Measurements from ENCODE around the gene PTPN23.

Gene PTPN23

DNA sequence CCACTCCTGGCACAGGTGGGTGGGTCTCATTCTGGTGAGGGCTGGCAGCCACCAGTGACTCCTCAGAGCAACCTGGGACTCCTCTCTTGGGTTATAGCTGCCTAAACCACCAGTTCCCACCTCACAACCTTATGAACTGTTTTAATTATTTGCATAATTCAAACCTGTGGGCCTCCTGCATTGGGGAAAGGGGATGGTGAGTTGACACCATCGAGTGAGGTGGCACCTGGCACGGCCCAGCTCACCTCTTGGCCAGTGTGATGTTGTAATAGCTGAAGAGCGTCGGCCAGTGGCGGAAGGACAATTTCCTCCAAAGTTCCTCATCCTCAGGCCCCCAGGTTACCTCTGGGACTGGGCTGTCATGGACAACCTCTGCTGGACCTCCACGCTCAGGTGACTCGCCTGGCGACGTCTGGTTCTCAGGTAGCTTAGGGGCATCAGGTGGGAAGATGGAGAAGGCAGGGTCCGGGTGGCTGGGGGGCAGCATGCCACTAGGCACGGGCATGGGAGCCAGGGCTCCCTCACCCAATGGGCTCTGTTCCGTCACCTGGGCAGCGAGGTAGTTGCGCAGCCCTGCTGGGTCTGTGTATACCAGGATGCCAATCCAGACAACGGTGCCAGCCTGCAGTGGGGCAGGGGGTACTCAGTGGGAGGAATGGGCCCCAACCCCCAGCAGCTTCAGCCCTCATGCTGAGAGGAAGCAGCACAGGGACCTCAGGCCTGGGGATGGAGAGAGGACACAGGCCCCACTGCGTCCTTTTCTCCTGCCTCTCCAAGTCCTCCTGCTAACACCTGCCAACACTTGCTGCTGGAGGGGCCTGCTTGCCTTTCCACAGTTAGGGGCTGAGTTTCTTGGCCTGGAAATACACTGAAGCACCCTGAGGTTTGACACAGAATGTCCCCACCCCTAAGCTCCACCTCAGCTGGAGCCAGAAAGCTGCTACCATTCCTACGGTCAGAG, 38.5 kb downstream of the PTPN23 start:
- in situ Hi-C loops (cut with HindIII; ENCODE audit: low sequenced_read_pairs): no loop called here

DNA sequence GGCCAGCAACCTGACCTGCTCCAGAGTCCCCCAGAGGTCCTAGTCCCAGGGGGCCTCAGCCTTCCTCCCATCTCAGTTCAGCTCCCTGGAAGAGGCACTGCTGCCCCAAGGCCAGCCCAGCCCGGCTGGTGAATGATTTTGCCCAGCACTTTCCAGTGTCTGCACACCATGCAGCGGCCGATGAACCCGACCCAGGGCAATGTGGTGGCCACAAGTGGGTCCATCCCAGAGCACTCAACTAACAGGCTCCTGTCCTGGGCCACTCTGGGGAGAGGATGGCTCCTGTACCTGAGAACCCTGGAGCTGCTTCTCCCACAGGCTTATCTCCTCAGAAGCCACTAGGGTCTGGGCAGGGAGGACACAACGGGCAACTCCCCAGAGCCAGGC, 39.2 kb downstream of the PTPN23 start:
- in situ Hi-C loops (cut with HindIII; ENCODE audit: low sequenced_read_pairs): no loop called here

DNA sequence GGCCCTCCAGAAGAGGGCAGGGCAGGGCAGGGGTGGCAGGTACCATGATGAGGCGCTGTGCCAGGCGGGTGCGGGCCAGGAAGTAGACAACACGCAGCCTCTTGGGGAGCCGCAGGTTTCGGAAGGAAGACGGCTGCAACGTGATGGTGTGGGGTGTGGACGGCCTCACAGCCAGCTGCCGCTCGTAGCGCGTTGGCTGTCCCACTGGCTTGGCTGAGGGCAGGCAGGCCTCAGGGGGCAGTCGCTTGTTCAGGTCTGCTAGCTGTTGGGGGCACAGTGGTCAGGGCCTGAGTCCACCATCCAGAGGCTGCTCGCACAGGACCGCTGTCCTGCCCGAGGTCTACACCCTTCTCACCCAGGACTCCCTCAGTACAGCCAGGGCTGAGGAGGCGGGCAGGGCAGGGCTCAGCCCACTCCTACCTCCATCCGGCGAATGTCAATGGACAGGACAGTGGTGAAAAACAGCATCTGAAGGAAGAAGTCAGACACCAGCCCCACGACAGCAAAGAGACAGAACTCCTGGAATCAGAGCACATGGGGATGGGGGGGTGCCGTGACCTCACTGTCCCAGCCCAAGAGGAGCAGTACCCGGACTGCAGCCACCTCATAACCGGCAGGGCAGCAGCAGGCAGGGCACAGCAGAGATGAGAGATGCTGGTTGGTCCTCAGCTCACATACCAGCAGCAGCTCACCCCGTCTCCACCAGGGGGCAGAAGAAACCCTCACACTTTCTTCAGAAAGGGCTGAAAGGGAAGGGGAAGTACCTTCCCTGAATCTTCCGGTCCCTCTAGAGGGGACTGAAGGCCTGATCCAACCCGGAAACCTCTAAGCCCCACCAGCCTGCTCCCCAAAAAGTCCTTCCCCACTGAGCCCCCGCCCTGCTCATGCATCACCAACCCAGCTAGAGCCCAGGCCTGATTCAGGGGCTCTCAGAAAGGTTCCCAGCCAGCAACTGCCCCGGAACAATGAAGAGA, 40.0 kb downstream of the PTPN23 start:
- in situ Hi-C loops (cut with HindIII; ENCODE audit: low sequenced_read_pairs): no loop called here

DNA sequence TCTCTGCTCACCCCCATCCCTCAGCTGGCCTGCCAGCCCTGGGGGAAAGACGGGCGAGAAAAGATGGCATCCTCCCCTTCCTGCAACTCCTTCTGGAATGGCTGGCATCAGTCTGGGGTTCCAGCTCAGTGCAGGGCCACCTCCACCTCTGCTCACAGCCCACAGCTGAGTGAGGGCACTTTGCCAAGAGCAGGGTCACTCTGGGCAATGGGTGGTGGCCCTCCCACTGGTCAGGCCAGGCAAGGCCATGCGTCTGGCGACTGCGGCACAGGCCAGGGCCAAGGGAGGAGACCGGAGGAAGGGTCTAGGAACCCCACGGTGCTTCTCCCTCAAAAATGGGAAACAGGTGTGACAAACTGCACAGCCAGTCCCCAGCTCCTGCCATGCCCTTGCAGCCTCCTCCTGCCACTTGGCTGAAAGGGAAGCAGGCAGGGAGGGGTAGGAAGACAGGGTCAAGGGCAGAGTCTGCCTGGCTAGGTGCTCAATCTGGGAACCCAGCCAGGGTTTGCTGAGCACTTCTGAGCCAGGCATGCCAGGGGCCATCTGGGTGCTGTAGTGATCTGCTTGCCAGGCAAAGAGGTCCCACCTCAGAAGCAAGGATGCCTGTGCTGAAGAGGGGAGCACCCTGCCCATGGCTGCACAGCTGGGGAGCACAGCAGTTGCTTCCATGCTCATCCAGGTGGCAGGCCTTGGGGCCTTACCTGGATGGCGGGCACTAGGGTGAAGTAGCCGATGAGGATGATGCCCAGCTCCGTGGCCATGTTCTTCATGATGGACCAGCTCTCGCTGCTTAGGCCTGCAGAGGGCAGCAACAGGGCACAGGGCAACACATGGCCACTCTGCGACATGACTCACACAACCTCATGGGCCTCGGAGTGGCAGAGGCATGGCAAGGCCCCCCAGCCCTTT, 41.2 kb downstream of the PTPN23 start:
- in situ Hi-C loops (cut with HindIII; ENCODE audit: low sequenced_read_pairs): no loop called here

DNA sequence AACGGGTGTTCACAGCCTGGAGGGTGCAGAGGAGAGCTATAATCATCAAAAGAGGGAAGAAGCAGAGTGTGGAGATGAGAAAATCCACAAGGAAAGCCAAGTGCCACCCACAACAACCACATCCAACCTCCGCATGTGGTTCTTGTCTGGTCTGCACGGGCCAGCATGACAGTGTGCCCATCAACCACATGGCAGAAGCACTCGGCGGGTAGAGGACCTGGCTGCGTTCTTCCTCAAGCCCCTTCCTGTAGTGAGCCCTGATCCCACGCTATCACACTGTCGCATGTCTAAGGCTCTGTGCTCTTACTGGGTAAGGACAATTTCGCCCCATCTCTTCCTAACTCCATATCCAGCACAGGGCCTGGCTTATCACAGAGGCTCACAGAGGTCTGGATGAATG, 41.9 kb downstream of the PTPN23 start:
- in situ Hi-C loops (cut with HindIII; ENCODE audit: low sequenced_read_pairs): no loop called here

DNA sequence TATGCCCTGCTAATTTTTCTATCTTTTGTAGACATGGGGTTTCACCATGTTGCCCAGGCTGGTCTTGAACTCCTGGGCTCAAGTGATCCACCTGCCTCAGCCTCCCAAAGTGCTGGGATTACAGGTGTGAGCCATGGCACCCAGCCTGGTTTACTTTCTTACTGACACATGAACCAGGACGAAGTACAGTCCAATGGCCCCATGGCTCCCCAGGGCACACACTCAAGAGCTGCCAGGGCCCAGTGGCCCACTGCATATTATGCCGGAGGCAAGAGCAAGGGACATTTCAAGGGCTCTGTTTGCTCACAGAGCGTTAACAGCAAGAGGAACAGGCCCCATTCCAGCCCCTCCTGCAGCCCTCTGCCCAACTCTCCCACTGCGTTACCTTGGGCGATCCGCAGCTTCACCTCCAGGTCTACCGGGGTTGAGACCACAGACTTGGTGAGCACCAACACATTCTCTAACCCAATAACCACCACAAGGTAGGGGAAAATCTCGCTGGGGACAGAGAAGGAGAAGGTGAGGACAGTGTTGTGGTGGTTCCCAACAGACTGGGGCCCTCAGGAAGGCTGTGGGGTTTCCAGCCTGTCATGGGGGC, 42.8 kb downstream of the PTPN23 start:
- in situ Hi-C loops (cut with HindIII; ENCODE audit: low sequenced_read_pairs): no loop called here

DNA sequence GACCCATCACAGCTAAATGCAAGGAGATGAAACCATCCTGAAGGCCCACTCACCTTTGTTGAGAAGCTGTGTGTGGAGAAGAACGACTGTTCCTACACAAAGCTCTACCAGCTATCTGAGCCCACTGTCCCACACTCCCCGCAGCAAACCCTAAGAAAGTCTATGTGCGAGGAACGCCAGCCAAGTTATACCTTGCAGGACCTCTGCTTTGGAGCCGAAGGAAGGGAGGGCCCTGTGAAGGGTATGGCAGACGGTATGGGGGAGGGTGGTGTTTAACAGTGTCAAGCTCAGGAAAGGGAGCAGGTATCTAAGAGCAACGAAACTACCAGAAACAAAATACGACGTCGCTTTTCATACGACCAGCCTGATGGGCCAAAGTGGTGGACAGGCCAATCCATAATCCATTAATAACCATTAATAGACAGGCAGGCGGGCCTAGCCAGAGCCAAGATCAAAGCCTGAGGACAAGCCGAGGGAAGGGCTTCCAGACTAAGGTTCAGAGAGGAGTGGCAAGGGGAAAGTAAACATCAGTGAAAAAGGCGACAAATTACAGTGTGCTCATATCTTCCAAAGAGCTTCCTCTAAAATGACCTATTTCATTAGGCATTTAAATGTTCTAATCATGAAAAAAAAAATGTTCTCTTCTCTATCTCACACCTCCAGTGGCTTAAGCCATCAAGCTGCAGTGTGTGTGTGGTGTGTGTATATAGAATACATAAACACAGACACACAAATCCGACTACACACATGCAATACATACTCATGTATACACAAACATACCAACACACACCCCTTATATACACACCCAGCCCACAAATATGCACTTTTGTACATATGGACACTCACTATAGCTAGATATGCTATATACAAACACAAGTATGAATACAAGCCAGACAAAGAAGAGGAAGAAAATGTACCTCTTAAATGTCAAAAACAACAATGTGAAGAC, 43.9 kb downstream of the PTPN23 start:
- in situ Hi-C loops (cut with HindIII; ENCODE audit: low sequenced_read_pairs): no loop called here

DNA sequence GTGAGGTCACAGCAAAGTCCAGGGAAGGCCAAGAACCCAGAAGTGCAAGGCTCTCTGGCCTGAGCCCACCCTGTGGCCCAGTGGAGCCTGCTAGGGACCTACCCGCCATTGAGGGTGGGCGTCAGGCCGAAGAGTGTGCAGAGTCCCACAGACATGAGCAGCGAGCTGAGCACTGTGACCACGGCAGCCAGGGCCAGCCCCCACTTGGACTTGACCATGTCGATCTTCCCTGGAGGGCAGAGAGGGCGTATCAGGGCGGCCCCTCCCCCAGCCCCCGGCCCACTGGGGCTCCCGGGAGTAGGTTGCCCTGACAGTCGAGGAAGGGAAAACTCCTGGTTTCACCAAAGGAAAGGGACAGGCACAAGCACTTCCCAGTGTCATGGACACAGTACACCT, 44.6 kb downstream of the PTPN23 start:
- in situ Hi-C loops (cut with HindIII; ENCODE audit: low sequenced_read_pairs): no loop called here

DNA sequence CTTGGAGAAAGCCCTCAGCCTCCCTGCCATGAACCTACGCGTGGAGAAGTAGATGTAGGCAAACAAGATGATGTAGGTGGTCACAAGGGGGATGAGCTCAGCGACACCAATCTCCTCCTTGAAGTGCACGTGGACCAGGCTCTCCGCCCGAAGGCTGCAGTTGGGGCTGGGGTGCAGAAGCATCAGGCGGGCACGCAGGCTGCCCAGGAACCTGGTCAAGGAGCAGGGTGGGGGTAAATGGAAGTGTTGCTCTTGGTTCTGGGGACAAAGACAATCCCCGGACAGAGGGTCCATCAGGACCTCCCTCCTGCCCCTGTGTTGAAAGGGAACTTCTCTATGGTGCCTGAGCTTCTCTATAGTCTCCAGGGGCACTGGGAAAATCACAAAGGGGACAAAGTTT, 45.1 kb downstream of the PTPN23 start:
- in situ Hi-C loops (cut with HindIII; ENCODE audit: low sequenced_read_pairs): no loop called here

DNA sequence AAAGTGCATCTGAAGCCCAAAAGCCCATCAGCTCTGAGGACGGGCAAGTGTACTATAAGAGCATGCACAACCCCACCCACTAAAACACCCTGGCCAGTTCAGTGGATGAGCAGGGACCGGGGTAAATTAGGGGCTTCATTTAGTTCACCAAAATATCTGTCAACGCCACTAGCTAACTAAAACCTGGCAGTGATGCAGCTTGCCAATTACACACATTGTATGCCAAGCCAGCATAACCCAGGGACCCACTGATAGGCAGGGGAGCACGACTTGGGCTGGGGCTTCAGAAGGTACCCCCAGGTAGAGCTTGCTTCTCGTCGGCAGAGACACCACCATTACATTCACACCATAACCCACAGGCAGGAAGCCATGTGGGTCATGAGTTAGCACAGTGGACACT, 47.0 kb downstream of the PTPN23 start:
- in situ Hi-C loops (cut with HindIII; ENCODE audit: low sequenced_read_pairs): no loop called here

DNA sequence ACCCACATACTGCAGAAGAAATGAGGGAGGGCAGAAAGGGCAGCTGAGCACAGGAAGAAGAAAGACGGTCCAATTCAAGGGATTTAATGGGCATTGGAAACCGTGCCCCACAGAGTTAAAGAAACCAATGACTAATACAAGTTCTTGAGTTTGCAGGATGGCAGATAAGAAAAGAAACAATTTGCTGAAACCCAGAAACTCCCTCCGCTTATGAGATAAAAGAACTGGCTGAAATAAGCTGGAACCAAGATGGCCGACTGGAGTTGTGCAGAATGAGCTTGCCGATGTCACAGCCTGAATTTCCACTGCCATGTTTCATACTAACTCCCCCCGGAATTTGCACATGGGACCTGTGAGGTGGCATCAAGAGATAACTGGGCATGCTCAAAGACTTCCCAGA, 47.8 kb downstream of the PTPN23 start:
- in situ Hi-C loops (cut with HindIII; ENCODE audit: low sequenced_read_pairs): no loop called here

DNA sequence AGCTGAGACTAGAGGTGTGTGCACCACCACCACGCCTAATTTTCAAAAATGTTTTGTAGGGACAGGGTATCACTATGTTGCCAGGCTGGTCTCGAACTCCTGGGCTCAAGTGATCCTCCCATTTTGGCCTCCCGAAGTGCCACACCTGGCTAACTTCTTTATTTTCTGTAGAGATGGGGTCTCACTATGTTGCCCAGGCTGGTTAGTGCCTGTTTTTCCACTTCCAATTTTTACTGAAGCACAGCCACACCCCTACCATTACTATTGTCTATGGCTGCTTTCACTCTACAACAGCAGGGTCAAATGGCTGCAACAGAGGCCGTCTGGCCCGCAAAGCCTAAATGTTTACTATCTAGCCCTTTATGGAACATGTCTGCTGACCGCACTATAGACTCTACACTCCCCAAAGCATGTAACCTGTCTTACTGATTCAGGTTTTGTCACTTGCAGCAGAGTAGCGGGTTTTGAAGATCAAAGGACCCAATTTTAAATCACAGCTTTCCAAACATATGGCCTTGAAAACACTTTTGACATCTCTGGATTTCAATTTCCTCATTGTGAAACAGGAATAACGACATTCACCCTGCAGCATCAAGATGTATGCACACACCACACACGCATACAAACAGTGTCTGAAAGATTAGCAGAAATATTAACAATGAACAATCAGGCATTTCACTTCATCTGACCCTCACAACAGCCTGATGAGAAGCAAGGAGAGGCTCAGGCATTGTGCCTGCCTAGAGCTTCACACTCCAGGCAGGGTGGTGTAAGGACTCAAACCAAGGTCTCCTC, 48.9 kb downstream of the PTPN23 start:
- in situ Hi-C loops (cut with HindIII; ENCODE audit: low sequenced_read_pairs): no loop called here

DNA sequence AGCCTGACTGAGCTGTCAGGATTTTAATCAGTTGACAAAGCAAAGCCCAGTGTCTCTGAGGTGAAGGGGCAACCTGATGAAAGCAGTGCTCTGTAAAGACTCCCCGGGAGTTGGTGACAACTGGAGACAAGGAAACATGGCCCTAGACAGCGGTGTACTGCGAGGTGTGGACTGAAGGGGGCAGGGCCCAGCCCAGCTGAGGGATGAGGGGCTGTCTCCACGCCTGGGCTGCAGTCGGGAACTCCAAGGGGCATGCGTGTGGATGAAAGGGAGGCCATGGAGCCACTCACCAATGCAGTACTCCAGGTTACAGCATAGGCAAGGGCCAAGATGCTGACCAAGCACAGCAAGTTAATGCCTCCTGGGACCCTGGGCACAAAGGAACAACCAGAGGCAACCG, 49.8 kb downstream of the PTPN23 start:
- in situ Hi-C loops (cut with HindIII; ENCODE audit: low sequenced_read_pairs): no loop called here

DNA sequence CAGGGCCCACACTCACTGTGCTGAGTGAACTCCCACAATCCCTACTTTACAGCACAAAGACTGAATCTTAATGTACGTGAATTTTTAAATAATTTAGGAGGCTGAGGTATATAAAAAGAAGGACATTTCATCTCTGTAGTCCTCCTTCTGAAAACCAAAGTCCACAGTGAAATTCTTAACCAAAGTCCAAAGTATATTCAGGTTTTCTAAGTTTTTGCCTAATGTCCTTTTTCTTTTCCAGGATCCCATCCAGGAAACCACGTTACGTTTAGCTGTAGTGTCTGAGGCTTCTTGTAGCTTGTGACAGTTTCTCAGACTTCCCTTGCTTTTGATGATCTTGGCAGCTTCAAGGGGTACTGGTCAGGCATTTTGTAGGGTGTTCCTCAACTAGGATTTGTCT, 50.4 kb downstream of the PTPN23 start:
- in situ Hi-C loops (cut with HindIII; ENCODE audit: low sequenced_read_pairs): no loop called here

DNA sequence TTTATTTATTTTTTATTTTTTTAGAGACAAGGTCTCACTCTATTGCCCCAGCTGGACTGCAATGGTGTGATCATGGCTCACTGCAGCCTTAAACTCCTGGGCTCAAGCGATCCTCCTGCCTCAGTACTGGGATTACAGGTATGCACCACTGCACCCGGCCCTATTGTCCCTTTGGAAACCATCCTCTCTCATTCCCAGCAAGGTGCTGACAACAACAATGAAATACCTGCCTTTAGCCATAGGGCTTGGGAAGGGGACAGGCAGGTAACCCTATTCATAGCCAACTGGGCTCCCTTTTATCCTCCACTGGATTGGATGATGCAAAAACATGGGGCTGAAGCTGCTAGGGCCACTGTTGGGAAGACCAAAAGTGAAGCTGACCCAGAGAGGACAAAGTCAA, 51.9 kb downstream of the PTPN23 start:
- in situ Hi-C loops (cut with HindIII; ENCODE audit: low sequenced_read_pairs): no loop called here

DNA sequence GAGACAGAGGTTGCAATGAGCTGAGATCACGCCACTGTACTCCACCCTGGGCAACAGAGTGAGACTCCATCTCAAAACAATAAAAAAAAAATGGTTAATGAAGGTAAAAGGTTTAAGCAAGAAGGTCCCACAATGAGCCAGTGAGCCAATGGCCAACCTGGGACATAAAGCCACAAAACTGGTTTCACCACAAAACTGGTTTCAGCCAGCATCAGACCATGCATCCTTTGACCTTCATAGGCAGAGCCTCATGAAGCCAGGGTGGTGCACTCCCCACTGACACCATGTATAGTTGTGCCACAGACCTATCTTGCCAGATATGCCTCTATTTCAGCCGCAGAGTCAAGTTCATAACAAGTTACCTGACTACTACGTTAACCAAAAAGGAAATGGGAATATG, 53.0 kb downstream of the PTPN23 start:
- in situ Hi-C loops (cut with HindIII; ENCODE audit: low sequenced_read_pairs): no loop called here

DNA sequence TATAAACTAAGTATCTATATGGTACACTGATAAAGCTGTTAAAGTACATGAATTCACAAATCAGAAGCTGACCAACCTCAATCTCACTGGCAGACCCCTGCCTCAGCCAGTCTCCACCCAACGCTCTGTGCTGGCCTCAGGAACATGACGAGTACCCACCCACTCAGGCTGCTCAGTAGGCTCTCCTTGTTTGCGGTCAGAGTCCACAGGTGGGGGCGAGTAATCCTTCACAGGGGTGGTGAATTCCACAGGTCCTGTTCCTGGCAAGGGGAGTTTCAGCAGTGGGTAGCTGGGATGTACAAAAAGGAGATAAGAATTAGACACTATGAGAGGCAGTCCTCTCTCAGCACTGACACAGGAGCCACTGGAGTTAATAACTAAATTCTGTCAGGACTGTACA, 54.0 kb downstream of the PTPN23 start:
- in situ Hi-C loops (cut with HindIII; ENCODE audit: low sequenced_read_pairs): no loop called here

DNA sequence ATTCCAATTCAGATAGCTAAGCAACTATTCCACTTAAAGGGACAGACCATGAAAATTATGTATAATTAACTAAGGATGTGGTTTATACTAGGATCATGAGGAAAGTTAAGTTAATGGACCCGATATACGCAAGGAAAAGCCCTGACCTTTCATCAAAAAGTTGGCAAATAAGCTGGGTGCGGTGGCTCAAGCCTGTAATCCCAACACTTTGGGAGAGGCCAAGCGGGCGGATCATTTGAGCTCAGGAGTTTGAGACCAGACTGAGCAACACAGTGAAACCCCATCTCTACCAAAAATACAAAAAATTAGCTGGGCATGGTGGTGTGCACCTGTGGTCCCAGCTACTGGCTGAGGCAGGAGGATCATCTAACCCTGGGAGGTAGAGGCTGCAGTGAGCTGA, 55.4 kb downstream of the PTPN23 start:
- in situ Hi-C loops (cut with HindIII; ENCODE audit: low sequenced_read_pairs): no loop called here
